Liver (tissue), 9 donors: Measurements from ENCODE around the gene KDM7A. TPM values are rescaled to one million over a fixed set of nuclear protein-coding genes. Genes with fewer than 3 reads are reported as not detected.

Source experiments
- DNase-seq: peaks from one replicate; pipeline ENCODE4 v3.0.0-alpha.2; 2017; ENCODE audit warnings: low spot score
- H3K27ac ChIP-seq, 2 donors: one replicate each; pipeline ENCODE4 v1.7.0; 2013; ENCODE audit warnings: inconsistent platforms in 2 of 2, low read length in 2 of 2, control low read depth in 1 of 2, low read depth in 1 of 2, mild to moderate bottlenecking in 1 of 2
- H3K27me3 ChIP-seq, 4 donors: one replicate each; pipeline versions ENCODE4 v1.6.1 to v1.7.0; 2013; ENCODE audit warnings: low read length in 3 of 4, inconsistent platforms in 1 of 4, mild to moderate bottlenecking in 1 of 4, moderate library complexity in 1 of 4; ENCODE audit not compliant: control insufficient read depth in 4 of 4, insufficient read depth in 4 of 4
- H3K36me3 ChIP-seq, 4 donors: one replicate each; pipeline versions ENCODE4 v1.6.1 to v1.7.0; 2013; ENCODE audit warnings: low read length in 3 of 4, mild to moderate bottlenecking in 3 of 4, low read depth in 1 of 4, moderate library complexity in 1 of 4; ENCODE audit not compliant: control insufficient read depth in 4 of 4, insufficient read depth in 3 of 4
- H3K4me1 ChIP-seq, 4 donors: one replicate each; pipeline versions ENCODE4 v1.6.1 to v1.7.0; 2013; ENCODE audit warnings: low read length in 3 of 4, mild to moderate bottlenecking in 3 of 4, moderate library complexity in 1 of 4; ENCODE audit not compliant: control insufficient read depth in 4 of 4, insufficient read depth in 4 of 4
- H3K4me3 ChIP-seq, 3 donors: one replicate each; pipeline versions ENCODE4 v1.6.1 to v1.7.0; 2013; ENCODE audit warnings: low read length in 3 of 3, control low read depth in 1 of 3, low read depth in 1 of 3, mild to moderate bottlenecking in 1 of 3
- H3K9ac ChIP-seq, 2 donors: one replicate each; pipeline ENCODE4 v1.7.0; 2013; ENCODE audit warnings: low read length in 2 of 2, mild to moderate bottlenecking in 2 of 2, moderate library complexity in 2 of 2, control low read depth in 1 of 2, low read depth in 1 of 2
- H3K9me3 ChIP-seq, 4 donors: one replicate each; pipeline versions ENCODE4 v1.6.1 to v1.7.0; 2013; ENCODE audit warnings: low read length in 3 of 4; ENCODE audit not compliant: control insufficient read depth in 4 of 4
- ATF3 ChIP-seq: IDR thresholded peaks from 2 replicates; pipeline ENCODE4 v1.6.1; 2016; ENCODE audit warnings: antibody characterized with exemption
- CTCF ChIP-seq: fragments of 150-350 bp; IDR thresholded peaks from 2 replicates; pipeline ENCODE4 v1.5.1; 2017; ENCODE audit warnings: improper control_type of control experiment, low read depth, low read length; ENCODE audit not compliant: missing input control
- EGR1 ChIP-seq, 2 donors: IDR thresholded peaks; 2 replicates each; pipeline ENCODE4 v1.6.1; 2016 to 2018; ENCODE audit warnings: antibody characterized with exemption in 2 of 2, low read depth in 2 of 2
- FOXA1 ChIP-seq: IDR thresholded peaks from 2 replicates; pipeline ENCODE4 v1.6.1; 2016; ENCODE audit warnings: antibody characterized with exemption
- FOXA2 ChIP-seq: IDR thresholded peaks from 2 replicates; pipeline ENCODE4 v1.6.1; 2016; ENCODE audit warnings: antibody characterized with exemption
- GABPA ChIP-seq, 2 donors: IDR thresholded peaks in 1 of 2; conservative IDR thresholded peaks in 1 of 2; 2 replicates each; pipeline ENCODE4 v1.6.1; 2016; ENCODE audit warnings: antibody characterized with exemption in 2 of 2, mild to moderate bottlenecking in 1 of 2, moderate library complexity in 1 of 2
- HNF4A ChIP-seq, 2 donors: conservative IDR thresholded peaks; 2 replicates each; pipeline ENCODE4 v1.6.1; 2016; ENCODE audit warnings: antibody characterized with exemption in 2 of 2, mild to moderate bottlenecking in 2 of 2
- HNF4G ChIP-seq: IDR thresholded peaks from 2 replicates; pipeline ENCODE4 v1.6.1; 2016; ENCODE audit warnings: antibody characterized with exemption
- MAX ChIP-seq: IDR thresholded peaks from 2 replicates; pipeline ENCODE4 v1.6.1; 2016; ENCODE audit warnings: antibody characterized with exemption
- NR2F2 ChIP-seq: IDR thresholded peaks from 2 replicates; pipeline ENCODE4 v1.6.1; 2016; ENCODE audit warnings: antibody characterized with exemption
- RAD21 ChIP-seq, 2 donors: IDR thresholded peaks; 2 replicates each; pipeline ENCODE4 v1.6.1; 2016; ENCODE audit warnings: antibody characterized with exemption in 2 of 2, mild to moderate bottlenecking in 2 of 2
- REST ChIP-seq: IDR thresholded peaks from 2 replicates; pipeline ENCODE4 v1.6.1; 2016; ENCODE audit warnings: antibody characterized with exemption, mild to moderate bottlenecking
- RXRA ChIP-seq, 2 donors: IDR thresholded peaks; 2 replicates each; pipeline ENCODE4 v1.6.1; 2017 to 2018; ENCODE audit warnings: antibody characterized with exemption in 2 of 2, mild to moderate bottlenecking in 1 of 2
- SP1 ChIP-seq: IDR thresholded peaks from 2 replicates; pipeline ENCODE4 v1.6.1; 2018; ENCODE audit warnings: antibody characterized with exemption, mild to moderate bottlenecking
- TAF1 ChIP-seq: conservative IDR thresholded peaks from 2 replicates; pipeline ENCODE4 v1.6.1; 2016; ENCODE audit warnings: antibody characterized with exemption, mild to moderate bottlenecking
- YY1 ChIP-seq: IDR thresholded peaks from 2 replicates; pipeline ENCODE4 v1.6.1; 2016; ENCODE audit warnings: antibody characterized with exemption, mild to moderate bottlenecking
- ZBTB33 ChIP-seq: IDR thresholded peaks from 2 replicates; pipeline ENCODE4 v1.6.1; 2016; ENCODE audit warnings: antibody characterized with exemption
- WGBS: extraction: QIAGEN DNeasy Blood & Tissue Kit; methylation state at CpG from one replicate; pipeline ENCODE4 v1.1.7; 2013; 5-methylcytosine and 5-hydroxymethylcytosine counted together
- polyA plus RNA-seq, 2 donors: library from polyadenylated mRNA; stranded (reverse) in 1 of 2; unstranded in 1 of 2; fragments of 200-250 nt in 1 of 2; fragments of >200 nt in 1 of 2; fragmentation: Nextera tagmentation in 1 of 2; extraction: Ambion mirVana in 1 of 2; gene quantifications; one replicate each; pipeline versions ENCODE4 v1.2.1 to v1.2.3, GENCODE V29; 2013 to 2015
- total RNA-seq, 2 donors: library from RNA; depleted of rRNA; stranded (reverse); fragments of >200 nt; gene quantifications; one replicate each; pipeline ENCODE4 v1.2.3, GENCODE V29; 2014
- donor health status: healthy.
- donor health status: healthy.
- donor health status: healthy.
- donor health status: healthy.
- donor health status: healthy.

The KDM7A gene
- total and polyA plus RNA-seq, 4 donors: 1.9 to 27.5 (median 9.9) TPM

GRCh38 chr7:140036224-140036962 is 140.4 kb downstream of the KDM7A start:
- Histone ChIP-seq H3K4me1 (no peaks in the 10 kb centered on the region), H3K4me3 (no peak overlapping the region), H3K9me3 (no peaks in the 10 kb centered on the region), H3K9ac (no peak overlapping the region), H3K27me3 (no peaks in the 10 kb centered on the region), H3K27ac (no peak overlapping the region), H3K36me3 (peaks cover 9 to 35% (median 26%) of the 10 kb centered on the region in 4 donors)
- no peak for DNase-seq
- 81% methylated on average over 11 of the region's 11 CpGs for WGBS
- no peak for TF ChIP-seq NR2F2
- no peak for TF ChIP-seq HNF4G
- no peak for TF ChIP-seq FOXA2
- no peak for TF ChIP-seq GABPA (IDR thresholded peaks at IDR 0.05 in 1 of 2, conservative IDR thresholded peaks at IDR 0.05 in 1 of 2)
- no peak for TF ChIP-seq MAX
- TF ChIP-seq TAF1: no peak
- no peak for TF ChIP-seq ZBTB33
- TF ChIP-seq YY1: no peak
- TF ChIP-seq EGR1 (IDR thresholded peaks at IDR 0.05; ENCODE audit: low read depth in 2 of 2): no peak
- TF ChIP-seq FOXA1: no peak
- TF ChIP-seq HNF4A (conservative IDR thresholded peaks at IDR 0.05): no peak
- TF ChIP-seq RXRA (IDR thresholded peaks at IDR 0.05): no peak
- TF ChIP-seq REST: no peak
- TF ChIP-seq ATF3: no peak
- TF ChIP-seq RAD21 (IDR thresholded peaks at IDR 0.05): no peak

GRCh38 chr7:140035400-140036223 is 141.2 kb downstream of the KDM7A start:
- no peak for TF ChIP-seq NR2F2
- TF ChIP-seq FOXA2: no peak
- no peak for TF ChIP-seq REST
- no peak for TF ChIP-seq SP1
- no peak for TF ChIP-seq TAF1
- no peak for TF ChIP-seq HNF4G
- no peak for TF ChIP-seq CTCF
- TF ChIP-seq RXRA (IDR thresholded peaks at IDR 0.05): no peak
- TF ChIP-seq GABPA (IDR thresholded peaks at IDR 0.05 in 1 of 2, conservative IDR thresholded peaks at IDR 0.05 in 1 of 2): no peak
- TF ChIP-seq MAX: no peak
- no peak overlapping the region for H3K4me3 ChIP-seq
- H3K27ac ChIP-seq: no peak overlapping the region
- no peaks in the 10 kb centered on the region for H3K27me3 ChIP-seq
- no peaks in the 10 kb centered on the region for H3K9me3 ChIP-seq
- DNase-seq: no peak
- H3K9ac ChIP-seq: no peak overlapping the region
- H3K36me3 ChIP-seq: peaks cover 8 to 35% (median 25%) of the 10 kb centered on the region in 4 donors
- no peaks in the 10 kb centered on the region for H3K4me1 ChIP-seq
- 84% methylated on average over 5 of the region's 7 CpGs for WGBS
